SK-N-MC (cell line): ENCODE measurements around the gene MARF1.

Experiments
- EZH2 ChIP-seq: fragments of 200-600 bp; sonication (generic); IDR thresholded peaks from one replicate; pipeline ENCODE4 v1.6.1; 2017; ENCODE audit warnings: antibody characterized with exemption
- FOXP2 ChIP-seq: optimal IDR thresholded peaks from 2 replicates; pipeline ENCODE3; 2011; ENCODE audit warnings: mild to moderate bottlenecking, moderate library complexity; ENCODE audit not compliant: insufficient read depth; ENCODE audit errors: extremely low read length, control extremely low read depth
- POLR2AphosphoS5 ChIP-seq: IDR thresholded peaks from 2 replicates; pipeline ENCODE4 v1.6.1; 2012; ENCODE audit warnings: mild to moderate bottlenecking, low read depth, low read length, borderline replicate concordance

DNA sequence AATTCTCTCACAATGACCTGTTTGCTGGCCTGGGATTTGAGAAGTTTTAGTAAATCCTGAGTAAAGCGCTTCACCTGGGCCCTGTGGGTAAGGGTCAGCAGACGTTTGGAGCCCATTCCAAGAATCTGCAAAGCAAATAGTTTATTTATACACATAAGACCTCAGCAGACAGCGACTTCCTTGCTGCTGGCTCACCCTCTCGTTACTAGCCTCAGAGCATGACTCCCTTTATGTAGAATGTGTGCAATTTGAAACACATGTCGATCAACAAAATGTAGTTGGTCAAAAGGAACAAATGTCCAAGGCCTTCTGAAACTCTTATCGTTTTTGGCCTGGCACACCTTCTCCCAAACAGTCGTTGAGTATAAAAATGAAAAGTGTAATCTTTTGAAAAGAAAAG is 31.3 kb downstream of the MARF1 start:
- TF ChIP-seq EZH2 = no peak
- TF ChIP-seq POLR2AphosphoS5 = no peak
- no peak for TF ChIP-seq FOXP2
